SK-N-SH (cell line): Measurements from ENCODE around the gene TMEM59. TPM values are rescaled to one million over a fixed set of nuclear protein-coding genes. Genes with fewer than 3 reads are reported as not detected.

ENCODE experiments used
- CTCF ChIA-PET: fragments of 300-600, 350-600 bp; formaldehyde crosslinking; extraction: SDS; loops from one replicate; lab custom pipeline; 2021; lab: Yijun Ruan, JAX
- POLR2A ChIA-PET: fragments of 350-600 bp; sonication (Branson Sonifier 250); formaldehyde crosslinking; extraction: SDS; loops from one replicate; lab custom pipeline; 2020; ENCODE audit warnings: antibody characterized with exemption, inconsistent platforms; lab: Yijun Ruan, JAX
- DNase-seq: peaks from one replicate; pipeline ENCODE4 v3.0.0; 2012
- H2AFZ ChIP-seq: fragments of 200-600 bp; sonication (generic); 2 replicates; pipeline ENCODE4 v1.8.1; 2016; ENCODE audit warnings: antibody characterized with exemption, mild to moderate bottlenecking, low read depth
- H3F3A ChIP-seq: fragments of 200-600 bp; sonication (generic); replicated peaks from 2 replicates; pipeline ENCODE3; 2016; ENCODE audit warnings: antibody characterized with exemption, mild to moderate bottlenecking; ENCODE audit not compliant: insufficient read depth
- H3K27ac ChIP-seq, 2 experiments: fragments of 200-500 bp in 1 of 2; fragments of 200-600 bp in 1 of 2; sonication (Bioruptor generic) in 1 of 2; sonication (generic), shearing (Covaris generic) in 1 of 2; 2 replicates each; pipeline versions ENCODE4 v1.5.1 to v1.6.1; 2014 to 2016; ENCODE audit warnings: low read depth in 2 of 2, inconsistent platforms in 1 of 2, low read length in 1 of 2, mild to moderate bottlenecking in 1 of 2, mixed read lengths in 1 of 2
- H3K27me3 ChIP-seq: fragments of 200-600 bp; sonication (generic), shearing (Covaris generic); 2 replicates; pipeline ENCODE4 v1.6.1; 2016; ENCODE audit warnings: mixed run types; ENCODE audit not compliant: insufficient read depth
- H3K36me3 ChIP-seq, 2 experiments: fragments of 200-500 bp in 1 of 2; fragments of 200-600 bp in 1 of 2; sonication (Bioruptor generic) in 1 of 2; sonication (generic) in 1 of 2; replicated peaks in 1 of 2; 2 replicates each; pipeline versions ENCODE3 to v1.5.1; 2014 to 2016; ENCODE audit warnings: low read length in 1 of 2, mild to moderate bottlenecking in 1 of 2; ENCODE audit not compliant: insufficient read depth in 2 of 2, control insufficient read depth in 1 of 2
- H3K4me1 ChIP-seq, 2 experiments: fragments of 200-500 bp in 1 of 2; fragments of 200-600 bp in 1 of 2; sonication (Bioruptor generic) in 1 of 2; sonication (generic), shearing (Covaris generic) in 1 of 2; 2 replicates each; pipeline versions ENCODE4 v1.5.1 to v1.6.1; 2014 to 2016; ENCODE audit warnings: low read depth in 1 of 2, low read length in 1 of 2, mixed run types in 1 of 2; ENCODE audit not compliant: insufficient read depth in 2 of 2, control insufficient read depth in 1 of 2
- H3K4me2 ChIP-seq: fragments of 200-600 bp; sonication (generic), shearing (Covaris generic); 2 replicates; pipeline ENCODE4 v1.6.1; 2017; ENCODE audit warnings: mixed run types
- H3K4me3 ChIP-seq, 2 experiments: fragments of 200-500 bp in 1 of 2; fragments of 200-600 bp in 1 of 2; sonication (Bioruptor generic) in 1 of 2; sonication (generic), shearing (Covaris generic) in 1 of 2; 2 replicates each; pipeline versions ENCODE4 v1.5.1 to v1.8.1; 2014 to 2016; ENCODE audit warnings: low read depth in 2 of 2, inconsistent platforms in 1 of 2, low read length in 1 of 2, mild to moderate bottlenecking in 1 of 2, mixed read lengths in 1 of 2, moderate library complexity in 1 of 2
- H3K79me2 ChIP-seq: fragments of 200-600 bp; sonication (generic); 2 replicates; pipeline ENCODE4 v1.8.1; 2017; ENCODE audit warnings: mild to moderate bottlenecking; ENCODE audit not compliant: insufficient read depth
- H3K9ac ChIP-seq: fragments of 200-600 bp; sonication (generic); 2 replicates; pipeline ENCODE4 v1.6.1; 2017; ENCODE audit warnings: mixed run types
- H3K9me2 ChIP-seq: fragments of 200-600 bp; sonication (generic); 2 replicates; pipeline ENCODE4 v1.6.1; 2017; ENCODE audit warnings: mixed run types
- H3K9me3 ChIP-seq: fragments of 200-600 bp; sonication (generic); 2 replicates; pipeline ENCODE4 v1.6.1; 2017; ENCODE audit warnings: mixed run types, mild to moderate bottlenecking, moderate library complexity
- H4K20me1 ChIP-seq: fragments of 200-600 bp; sonication (generic); 2 replicates; pipeline ENCODE4 v1.6.1; 2017; ENCODE audit warnings: mild to moderate bottlenecking, mixed run types; ENCODE audit not compliant: insufficient read depth
- EZH2phosphoT487 ChIP-seq: fragments of 200-600 bp; sonication (generic); IDR thresholded peaks from 2 replicates; pipeline ENCODE4 v1.6.1; 2017; ENCODE audit warnings: low read depth, mixed run types, mild to moderate bottlenecking, antibody characterized with exemption, moderate library complexity, borderline replicate concordance
- GATA2 ChIP-seq: sonication (generic); formaldehyde crosslinking; IDR thresholded peaks from 2 replicates; pipeline ENCODE4 v1.5.0; 2020; ENCODE audit warnings: mild to moderate bottlenecking, missing genetic modification reagents
- JUND ChIP-seq: IDR thresholded peaks from 2 replicates; pipeline ENCODE4 v1.4.0; 2012
- MEF2A ChIP-seq: IDR thresholded peaks from 2 replicates; pipeline ENCODE4 v1.4.0; 2012; ENCODE audit warnings: low read depth, borderline replicate concordance
- NFIC ChIP-seq: IDR thresholded peaks from 2 replicates; pipeline ENCODE4 v1.4.0; 2012; ENCODE audit warnings: borderline replicate concordance
- PBX3 ChIP-seq: IDR thresholded peaks from 2 replicates; pipeline ENCODE4; 2012
- POLR2AphosphoS5 ChIP-seq: IDR thresholded peaks from 2 replicates; pipeline ENCODE4 v1.6.1; 2012; ENCODE audit warnings: low read depth, low read length
- SMC3 ChIP-seq: IDR thresholded peaks from 2 replicates; pipeline ENCODE4 v1.6.1; 2012; ENCODE audit warnings: low read depth, low read length, improper control_type of control experiment
- TAF1 ChIP-seq: IDR thresholded peaks from 2 replicates; pipeline ENCODE4 v1.6.1; 2012; ENCODE audit warnings: low read depth, mild to moderate bottlenecking, low read length, moderate library complexity, borderline replicate concordance
- USF1 ChIP-seq: IDR thresholded peaks from 2 replicates; pipeline ENCODE4 v1.4.0; 2012; ENCODE audit warnings: low read depth, borderline replicate concordance
- USF2 ChIP-seq: fragments of 150-350 bp; IDR thresholded peaks from 2 replicates; pipeline ENCODE4 v1.6.1; 2017; ENCODE audit warnings: antibody characterized with exemption, low read length, low read depth, borderline replicate concordance
- YY1 ChIP-seq: IDR thresholded peaks from 2 replicates; pipeline ENCODE4 v1.4.0; 2012; ENCODE audit warnings: low read depth, mild to moderate bottlenecking
- ZBTB33 ChIP-seq: IDR thresholded peaks from 2 replicates; pipeline ENCODE4 v1.4.0; 2012; ENCODE audit warnings: low read depth, borderline replicate concordance
- WGBS: methylation state at CpG from one replicate; pipeline ENCODE4 v1.1.6; 2017; ENCODE audit warnings: low lambda C conversion rate; 5-methylcytosine and 5-hydroxymethylcytosine counted together
- polyA plus RNA-seq, 3 experiments: library from polyadenylated mRNA; depleted of rRNA; stranded (reverse); fragments of >200 nt; gene quantifications; 2 replicates each; pipeline ENCODE4 v1.2.3, GENCODE V29; 2012

The TMEM59 gene
- polyA plus RNA-seq, 1 of the 3 experiments (the other 2 are of a cell fraction) = 249 TPM

GRCh38 chr1:54096877-54097240 lies 43.9 kb upstream of the TMEM59 start:
- CTCF ChIA-PET = interaction anchor here (1.9 to 3.9 kb wide), 2 partner anchors 11 to 15 kb away, joined by 5 to 17 read pairs; no protein-coding TSS in a partner anchor
- TF ChIP-seq MEF2A (no peak), ZBTB33 (no peak), POLR2AphosphoS5 (no peak), NFIC (no peak), USF1 (no peak), TAF1 (no peak), GATA2 (CRISPR knock-in tag) (no peak), YY1 (no peak), JUND (no peak), EZH2phosphoT487 (no peak), USF2 (no peak), PBX3 (no peak), SMC3 (no peak)
- no peaks in the 10 kb centered on the region for H4K20me1 ChIP-seq

More at GRCh38 chr1:54096877-54097240, 43.9 kb upstream of the TMEM59 start:
- no peak overlapping the region for H2AFZ ChIP-seq
- H3K4me2 ChIP-seq = no peak overlapping the region
- H3K27me3 ChIP-seq = no peaks in the 10 kb centered on the region
- no peak for DNase-seq
- H3K36me3 ChIP-seq = peaks cover 0 to 15% of the 10 kb centered on the region in 2 experiments
- POLR2A ChIA-PET = no interaction called here
- H3K9me3 ChIP-seq = no peaks in the 10 kb centered on the region
- peaks cover 0 to 16% of the 10 kb centered on the region in 2 experiments; a peak in 1 of 4 replicates for H3K4me1 ChIP-seq
- H3K4me3 ChIP-seq = no peak overlapping the region
- no peak overlapping the region for H3K27ac ChIP-seq
- no peaks in the 10 kb centered on the region for H3F3A ChIP-seq
- no peaks in the 10 kb centered on the region for H3K79me2 ChIP-seq
- 90% methylated on average over 7 of the region's 7 CpGs for WGBS
- H3K9ac ChIP-seq = no peak overlapping the region
- H3K9me2 ChIP-seq = no peaks in the 10 kb centered on the region
